MCF 10A (cell line): Measurements from ENCODE around the gene KIF1B. TPM values are rescaled to one million over a fixed set of nuclear protein-coding genes. Genes with fewer than 3 reads are reported as not detected.

Experiments
- BruUV-seq: library from RNA; stranded (reverse); fragments of 400-500 nt; replicated peaks from 2 replicates; lab custom pipeline; 2021; lab: Mats Ljungman, UMichigan
- CTCF ChIA-PET: fragments of 300-600 bp; sonication (Branson Sonifier 250); formaldehyde crosslinking; extraction: SDS; loops from one replicate; lab custom pipeline; 2021; ENCODE audit warnings: antibody characterized with exemption, inconsistent platforms; lab: Yijun Ruan, JAX
- POLR2A ChIA-PET: fragments of 300-600, 350-650 bp; sonication (Branson Sonifier 250); formaldehyde crosslinking; extraction: SDS; loops from one replicate; lab custom pipeline; 2020; ENCODE audit warnings: antibody characterized with exemption, inconsistent platforms; lab: Yijun Ruan, JAX
- DNase-seq: peaks from one replicate; pipeline ENCODE4 v3.0.0-alpha.2; 2018; ENCODE audit not compliant: unreplicated experiment
- H3K27ac Mint-ChIP-seq: one replicate; pipeline ENCODE4 v1.8.0; 2022; ENCODE audit warnings: mild to moderate bottlenecking, low read depth, mixed read lengths; ENCODE audit not compliant: unreplicated experiment
- H3K27me3 Mint-ChIP-seq: one replicate; pipeline ENCODE4 v1.8.0; 2022; ENCODE audit warnings: mixed read lengths; ENCODE audit not compliant: insufficient read depth, unreplicated experiment
- H3K36me3 Mint-ChIP-seq: one replicate; pipeline ENCODE4 v1.8.0; 2022; ENCODE audit warnings: mild to moderate bottlenecking, moderate library complexity, mixed read lengths; ENCODE audit not compliant: insufficient read depth, unreplicated experiment
- H3K4me1 Mint-ChIP-seq: one replicate; pipeline ENCODE4 v1.8.0; 2022; ENCODE audit warnings: mixed read lengths; ENCODE audit not compliant: insufficient read depth, unreplicated experiment
- H3K4me3 Mint-ChIP-seq: one replicate; pipeline ENCODE4 v1.8.0; 2022; ENCODE audit warnings: mild to moderate bottlenecking, moderate library complexity, mixed read lengths; ENCODE audit not compliant: unreplicated experiment
- H3K9me3 Mint-ChIP-seq: one replicate; pipeline ENCODE4 v1.8.0; 2022; ENCODE audit warnings: mixed read lengths; ENCODE audit not compliant: unreplicated experiment
- intact Hi-C: fragments of 100-400 bp; cut with micrococcal nuclease; formaldehyde crosslinking; loops from 2 replicates; pipeline ENCODE4 v1.14.1; 2022
- total RNA-seq: library from RNA; stranded (reverse); gene quantifications from 2 replicates; pipeline ENCODE4 v1.2.3, GENCODE V29; 2022
- TF ChIP-seq, protein P1 (sequence below): fragments of 200-600 bp; IDR thresholded peaks from one replicate; pipeline ENCODE4 v1.8.0; 2022; ENCODE audit warnings: antibody characterized with exemption, mild to moderate bottlenecking; ENCODE audit not compliant: unreplicated experiment

KIF1B gene
- total RNA-seq, 1 experiment from 2014 or later: 35.9 TPM

DNA sequence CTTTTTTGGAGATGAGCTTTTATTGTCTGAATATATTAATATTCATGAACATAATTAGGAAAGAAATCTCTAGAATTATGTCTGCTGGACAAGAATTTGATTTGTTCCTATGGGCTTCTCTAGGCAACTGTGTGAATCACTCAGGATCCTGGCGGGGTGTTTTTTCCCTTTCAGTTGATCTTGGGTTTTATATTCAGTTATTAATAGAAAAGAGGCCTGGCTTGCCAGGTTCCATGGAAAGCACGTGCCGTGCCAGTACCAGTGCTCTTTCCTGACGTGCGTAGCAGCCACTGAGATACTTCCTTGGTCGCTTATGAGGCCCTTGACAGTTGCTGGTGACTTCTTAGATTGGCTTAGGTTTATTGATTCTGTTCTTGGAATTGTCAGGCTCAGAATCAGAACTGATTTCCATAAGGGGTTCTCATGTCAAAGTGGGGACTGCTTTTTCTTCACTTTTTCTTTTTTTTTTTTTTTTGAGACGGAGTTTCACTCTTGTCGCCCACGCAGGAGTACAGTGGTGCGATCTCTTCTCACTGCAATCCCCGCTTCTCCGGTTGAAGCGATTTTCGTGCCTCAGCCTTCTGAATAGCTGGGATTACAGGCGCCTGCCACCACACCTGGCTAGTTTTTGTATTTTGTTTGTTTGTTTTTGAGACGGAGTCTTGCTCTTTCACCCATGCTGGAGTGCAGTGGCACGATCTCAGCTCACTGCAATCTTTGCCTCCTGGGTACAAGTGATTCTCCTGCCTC is 48.7 kb upstream of the KIF1B start:
- intact Hi-C loops: no loop called here
- Mint-ChIP-seq H3K27ac (no peak overlapping the region), H3K9me3 (no peaks in the 10 kb centered on the region), H3K27me3 (no peaks in the 10 kb centered on the region), H3K4me3 (no peak overlapping the region), H3K4me1 (no peaks in the 10 kb centered on the region), H3K36me3 (peaks cover 66% of the 10 kb centered on the region)
- POLR2A ChIA-PET: no interaction called here
- TF ChIP-seq, protein P1, sequence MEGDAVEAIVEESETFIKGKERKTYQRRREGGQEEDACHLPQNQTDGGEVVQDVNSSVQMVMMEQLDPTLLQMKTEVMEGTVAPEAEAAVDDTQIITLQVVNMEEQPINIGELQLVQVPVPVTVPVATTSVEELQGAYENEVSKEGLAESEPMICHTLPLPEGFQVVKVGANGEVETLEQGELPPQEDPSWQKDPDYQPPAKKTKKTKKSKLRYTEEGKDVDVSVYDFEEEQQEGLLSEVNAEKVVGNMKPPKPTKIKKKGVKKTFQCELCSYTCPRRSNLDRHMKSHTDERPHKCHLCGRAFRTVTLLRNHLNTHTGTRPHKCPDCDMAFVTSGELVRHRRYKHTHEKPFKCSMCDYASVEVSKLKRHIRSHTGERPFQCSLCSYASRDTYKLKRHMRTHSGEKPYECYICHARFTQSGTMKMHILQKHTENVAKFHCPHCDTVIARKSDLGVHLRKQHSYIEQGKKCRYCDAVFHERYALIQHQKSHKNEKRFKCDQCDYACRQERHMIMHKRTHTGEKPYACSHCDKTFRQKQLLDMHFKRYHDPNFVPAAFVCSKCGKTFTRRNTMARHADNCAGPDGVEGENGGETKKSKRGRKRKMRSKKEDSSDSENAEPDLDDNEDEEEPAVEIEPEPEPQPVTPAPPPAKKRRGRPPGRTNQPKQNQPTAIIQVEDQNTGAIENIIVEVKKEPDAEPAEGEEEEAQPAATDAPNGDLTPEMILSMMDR: no peak
- no peak for DNase-seq
- BruUV-seq: no TSS peak
- CTCF ChIA-PET: interaction anchor here (1.2 kb wide), 1 partner anchor 219 kb away, joined by 3 read pairs; no protein-coding TSS in a partner anchor

DNA sequence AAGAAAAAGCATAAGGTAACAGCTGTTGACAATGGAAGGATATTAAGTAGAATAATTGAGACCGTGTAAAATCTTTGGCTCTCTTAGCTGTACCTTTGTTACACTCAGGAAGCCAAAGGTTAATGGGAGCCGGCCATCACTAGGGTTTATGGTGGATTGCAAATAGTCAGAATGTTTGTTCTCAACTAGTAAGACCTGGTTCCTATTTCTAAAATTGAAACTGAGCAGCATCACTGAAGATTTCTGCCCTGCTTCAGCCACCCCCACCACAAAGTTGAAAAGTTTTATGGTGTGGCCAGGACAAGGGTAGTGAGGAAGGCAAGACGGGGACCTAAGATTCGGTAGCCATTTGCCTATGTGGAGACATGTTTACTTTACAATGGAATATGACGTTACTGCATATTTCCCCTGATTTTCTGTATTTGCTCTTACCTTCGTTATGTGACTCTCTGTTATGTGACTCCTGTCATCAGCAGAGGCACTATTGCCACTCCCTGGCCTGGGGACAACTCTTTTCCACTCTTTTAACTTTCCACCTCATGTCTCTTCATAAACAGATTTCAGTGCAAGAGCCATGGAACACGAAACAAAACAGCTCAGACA is 41.4 kb upstream of the KIF1B start:
- POLR2A ChIA-PET: no interaction called here
- intact Hi-C loops: no loop called here
- Mint-ChIP-seq H3K36me3 (peaks cover 55% of the 10 kb centered on the region), H3K27me3 (no peaks in the 10 kb centered on the region), H3K4me3 (no peak overlapping the region), H3K9me3 (no peaks in the 10 kb centered on the region), H3K27ac (no peak overlapping the region), H3K4me1 (no peaks in the 10 kb centered on the region)
- no TSS peak for BruUV-seq
- CTCF ChIA-PET: interaction anchor here (0.8 kb wide), 1 partner anchor 208 kb away, joined by 3 read pairs; no protein-coding TSS in a partner anchor
- DNase-seq: no peak
- TF ChIP-seq, protein P1: no peak

DNA sequence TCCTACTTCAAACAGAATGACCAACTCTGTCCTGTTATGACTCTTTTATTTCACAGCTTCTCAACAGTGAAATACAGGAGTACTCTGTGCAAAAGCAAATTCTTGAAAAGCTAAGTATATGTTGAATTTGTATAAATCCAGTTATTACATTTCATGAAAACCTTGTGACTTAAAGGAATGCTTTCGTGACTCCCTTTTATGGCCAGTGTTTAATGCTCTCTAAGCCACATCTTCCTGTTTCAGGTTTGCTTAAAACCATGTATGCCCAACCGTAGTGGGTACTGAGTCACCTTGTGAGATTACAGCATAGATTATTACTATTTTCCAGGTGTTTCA is 40.2 kb upstream of the KIF1B start:
- Mint-ChIP-seq H3K36me3 (peaks cover 55% of the 10 kb centered on the region), H3K9me3 (no peaks in the 10 kb centered on the region), H3K27ac (no peak overlapping the region), H3K27me3 (no peaks in the 10 kb centered on the region), H3K4me3 (no peak overlapping the region), H3K4me1 (no peaks in the 10 kb centered on the region)
- no peak for DNase-seq
- intact Hi-C loops: no loop called here
- TF ChIP-seq, protein P1: no peak
- no TSS peak for BruUV-seq
- ChIA-PET CTCF (no interaction called here), POLR2A (interaction anchor here (1.1 kb wide), 1 partner anchor 227 kb away, joined by 3 read pairs; the partner anchor contains the start of gene NMNAT1)

DNA sequence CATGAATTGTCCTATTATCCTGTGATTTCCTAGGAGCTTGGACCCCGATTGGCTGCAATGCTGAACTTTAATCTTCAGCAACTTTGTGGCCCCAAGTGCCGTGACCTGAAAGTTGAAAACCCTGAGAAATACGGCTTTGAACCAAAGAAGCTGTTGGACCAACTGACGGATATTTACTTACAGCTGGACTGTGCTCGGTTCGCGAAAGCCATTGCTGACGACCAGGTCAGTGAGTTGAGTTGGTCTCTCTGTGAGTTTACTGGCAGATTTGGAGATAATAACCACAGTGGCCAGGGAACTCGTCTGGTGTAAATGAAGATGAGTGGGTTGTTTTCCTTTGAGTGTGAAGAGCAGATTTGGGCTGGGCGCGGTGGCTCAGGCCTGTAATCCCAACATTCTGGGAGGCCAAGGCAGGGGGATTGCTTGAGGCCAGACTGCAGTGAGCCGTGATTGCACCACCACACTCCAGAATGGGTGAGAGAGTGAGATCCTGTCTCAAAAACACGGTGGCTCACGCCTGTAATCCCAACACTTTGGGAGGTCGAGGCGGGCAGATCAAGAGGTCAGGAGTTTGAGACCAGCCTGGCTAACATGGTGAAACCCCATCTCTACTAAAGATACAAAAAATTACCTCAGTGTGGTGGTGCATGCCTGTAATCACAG is 39.1 kb upstream of the KIF1B start:
- Mint-ChIP-seq H3K27ac (no peak overlapping the region), H3K36me3 (peaks cover 45% of the 10 kb centered on the region), H3K4me1 (no peaks in the 10 kb centered on the region), H3K27me3 (no peaks in the 10 kb centered on the region), H3K9me3 (no peaks in the 10 kb centered on the region), H3K4me3 (no peak overlapping the region)
- DNase-seq: no peak
- CTCF ChIA-PET: no interaction called here
- POLR2A ChIA-PET: interaction anchor here (0.5 to 1.2 kb wide), 2 partner anchors 15 to 23 kb away, joined by 3 read pairs; no protein-coding TSS in a partner anchor
- TF ChIP-seq, protein P1: no peak
- BruUV-seq: no TSS peak
- intact Hi-C loops: no loop called here
